ENCODE data around the gene PILRA. TPM values are rescaled to one million over a fixed set of nuclear protein-coding genes. Genes with fewer than 3 reads are reported as not detected.

The PILRA gene
- total RNA-seq, 1 experiment from 2014 or later, result 1.8 TPM

DNA sequence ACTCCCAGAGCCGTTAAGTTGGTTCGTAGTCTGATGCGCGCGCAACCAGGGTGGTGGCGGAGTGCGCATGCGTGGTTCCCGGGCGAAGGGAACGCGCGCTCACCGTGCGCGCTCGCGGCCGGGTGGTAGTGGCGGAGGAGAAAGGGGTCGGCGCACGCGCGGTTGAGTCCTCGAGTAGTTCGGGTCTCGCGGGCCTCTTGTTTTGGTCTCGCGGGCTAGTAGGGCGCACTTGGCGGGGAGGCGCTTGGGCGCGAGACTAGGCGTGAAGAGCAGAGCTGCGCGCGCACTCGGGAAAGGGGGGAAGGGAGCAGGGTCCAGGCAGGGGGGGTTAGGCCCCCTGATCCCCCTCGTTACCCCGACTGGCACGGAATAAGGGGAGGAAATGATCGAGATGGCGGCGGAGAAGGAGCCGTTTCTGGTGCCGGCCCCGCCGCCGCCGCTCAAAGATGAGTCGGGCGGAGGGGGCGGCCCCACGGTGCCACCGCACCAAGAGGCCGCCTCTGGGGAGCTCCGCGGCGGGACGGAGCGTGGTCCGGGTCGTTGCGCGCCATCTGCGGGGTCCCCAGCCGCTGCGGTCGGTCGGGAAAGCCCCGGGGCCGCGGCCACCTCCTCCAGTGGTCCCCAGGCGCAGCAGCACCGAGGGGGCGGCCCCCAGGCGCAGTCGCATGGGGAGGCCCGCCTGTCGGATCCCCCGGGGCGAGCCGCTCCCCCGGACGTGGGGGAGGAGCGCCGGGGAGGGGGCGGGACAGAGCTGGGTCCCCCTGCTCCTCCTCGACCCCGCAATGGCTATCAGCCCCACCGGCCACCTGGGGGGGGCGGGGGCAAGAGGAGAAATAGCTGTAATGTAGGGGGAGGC is 56.6 kb downstream of the PILRA start, which contains the start of gene MEPCE (continued):
- no peak for TF ChIP-seq STAT6 (CRISPR knock-in tag; conservative IDR thresholded peaks at IDR 0.05; ENCODE audit: low read depth)
- 0 out of 2 replicates have a peak, but pooled peaks have one; percentile 27 for TF ChIP-seq ZNF532 (CRISPR knock-in tag; IDR thresholded peaks at IDR 0.05; ENCODE audit: borderline replicate concordance)
- TF ChIP-seq ZNF512 (CRISPR knock-in tag; IDR thresholded peaks at IDR 0.05; ENCODE audit: borderline replicate concordance), result no peak
- TF ChIP-seq, protein P1, sequence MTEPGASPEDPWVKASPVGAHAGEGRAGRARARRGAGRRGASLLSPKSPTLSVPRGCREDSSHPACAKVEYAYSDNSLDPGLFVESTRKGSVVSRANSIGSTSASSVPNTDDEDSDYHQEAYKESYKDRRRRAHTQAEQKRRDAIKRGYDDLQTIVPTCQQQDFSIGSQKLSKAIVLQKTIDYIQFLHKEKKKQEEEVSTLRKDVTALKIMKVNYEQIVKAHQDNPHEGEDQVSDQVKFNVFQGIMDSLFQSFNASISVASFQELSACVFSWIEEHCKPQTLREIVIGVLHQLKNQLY (CRISPR knock-in tag; IDR thresholded peaks at IDR 0.05), result no peak
- no peak for TF ChIP-seq ZNF671 (CRISPR knock-in tag; IDR thresholded peaks at IDR 0.05)
- TF ChIP-seq, protein P2, sequence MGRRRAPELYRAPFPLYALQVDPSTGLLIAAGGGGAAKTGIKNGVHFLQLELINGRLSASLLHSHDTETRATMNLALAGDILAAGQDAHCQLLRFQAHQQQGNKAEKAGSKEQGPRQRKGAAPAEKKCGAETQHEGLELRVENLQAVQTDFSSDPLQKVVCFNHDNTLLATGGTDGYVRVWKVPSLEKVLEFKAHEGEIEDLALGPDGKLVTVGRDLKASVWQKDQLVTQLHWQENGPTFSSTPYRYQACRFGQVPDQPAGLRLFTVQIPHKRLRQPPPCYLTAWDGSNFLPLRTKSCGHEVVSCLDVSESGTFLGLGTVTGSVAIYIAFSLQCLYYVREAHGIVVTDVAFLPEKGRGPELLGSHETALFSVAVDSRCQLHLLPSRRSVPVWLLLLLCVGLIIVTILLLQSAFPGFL (CRISPR knock-in tag; IDR thresholded peaks at IDR 0.05; ENCODE audit: borderline replicate concordance), result no peak
- TF ChIP-seq JUN (CRISPR knock-in tag; IDR thresholded peaks at IDR 0.05), result peak; percentile 53; the same call in 1 of the 2 replicates
- no peak for TF ChIP-seq FOXJ3 (CRISPR knock-in tag; IDR thresholded peaks at IDR 0.05; ENCODE audit: borderline replicate concordance)
- TF ChIP-seq ZNF232 (CRISPR knock-in tag; IDR thresholded peaks at IDR 0.05), result no peak
- no peak for TF ChIP-seq TP53 (CRISPR knock-in tag; IDR thresholded peaks at IDR 0.05)
- TF ChIP-seq ZMAT4 (CRISPR knock-in tag; IDR thresholded peaks at IDR 0.05), result no peak
- no peak for TF ChIP-seq ZNF416 (CRISPR knock-in tag; IDR thresholded peaks at IDR 0.05)
- no peak for TF ChIP-seq PRDM15 (CRISPR knock-in tag; IDR thresholded peaks at IDR 0.05)
- no peak for TF ChIP-seq IRF2 (CRISPR knock-in tag; IDR thresholded peaks at IDR 0.05; ENCODE audit: borderline replicate concordance, low read depth)
- no peak for TF ChIP-seq ERG (CRISPR knock-in tag; IDR thresholded peaks at IDR 0.05)
- TF ChIP-seq, protein P3, sequence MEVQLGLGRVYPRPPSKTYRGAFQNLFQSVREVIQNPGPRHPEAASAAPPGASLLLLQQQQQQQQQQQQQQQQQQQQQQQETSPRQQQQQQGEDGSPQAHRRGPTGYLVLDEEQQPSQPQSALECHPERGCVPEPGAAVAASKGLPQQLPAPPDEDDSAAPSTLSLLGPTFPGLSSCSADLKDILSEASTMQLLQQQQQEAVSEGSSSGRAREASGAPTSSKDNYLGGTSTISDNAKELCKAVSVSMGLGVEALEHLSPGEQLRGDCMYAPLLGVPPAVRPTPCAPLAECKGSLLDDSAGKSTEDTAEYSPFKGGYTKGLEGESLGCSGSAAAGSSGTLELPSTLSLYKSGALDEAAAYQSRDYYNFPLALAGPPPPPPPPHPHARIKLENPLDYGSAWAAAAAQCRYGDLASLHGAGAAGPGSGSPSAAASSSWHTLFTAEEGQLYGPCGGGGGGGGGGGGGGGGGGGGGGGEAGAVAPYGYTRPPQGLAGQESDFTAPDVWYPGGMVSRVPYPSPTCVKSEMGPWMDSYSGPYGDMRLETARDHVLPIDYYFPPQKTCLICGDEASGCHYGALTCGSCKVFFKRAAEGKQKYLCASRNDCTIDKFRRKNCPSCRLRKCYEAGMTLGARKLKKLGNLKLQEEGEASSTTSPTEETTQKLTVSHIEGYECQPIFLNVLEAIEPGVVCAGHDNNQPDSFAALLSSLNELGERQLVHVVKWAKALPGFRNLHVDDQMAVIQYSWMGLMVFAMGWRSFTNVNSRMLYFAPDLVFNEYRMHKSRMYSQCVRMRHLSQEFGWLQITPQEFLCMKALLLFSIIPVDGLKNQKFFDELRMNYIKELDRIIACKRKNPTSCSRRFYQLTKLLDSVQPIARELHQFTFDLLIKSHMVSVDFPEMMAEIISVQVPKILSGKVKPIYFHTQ (CRISPR knock-in tag; IDR thresholded peaks at IDR 0.05), result no peak; the same call in 1 of the 2 replicates
- TF ChIP-seq NFATC4 (CRISPR knock-in tag; IDR thresholded peaks at IDR 0.05), result no peak
- TF ChIP-seq NR2C2 (CRISPR knock-in tag; IDR thresholded peaks at IDR 0.05), result no peak

All from WTC11 (cell line).